SH-SY5Y (cell line): ENCODE measurements around the gene PRF1.

Experiments used
- GATA2 ChIP-seq: IDR thresholded peaks from 2 replicates; pipeline ENCODE4 v1.6.1; 2011; ENCODE audit warnings: mild to moderate bottlenecking, low read depth, low read length
- GATA3 ChIP-seq: IDR thresholded peaks from 2 replicates; pipeline ENCODE4 v1.6.1; 2011; ENCODE audit warnings: low read depth, mild to moderate bottlenecking, low read length, moderate library complexity

GRCh38 chr10:70617798-70618568 lies 15.4 kb upstream of the PRF1 start:
- TF ChIP-seq GATA2: no peak
- TF ChIP-seq GATA3: no peak
